MM.1S (cell line): ENCODE results near the gene SRRM1.

Experiments
- DNase-seq: peaks from one replicate; pipeline ENCODE4 v3.0.0-alpha.2; 2015
- H2AFZ ChIP-seq: fragments of 300-600 bp; sonication (generic); 2 replicates; pipeline ENCODE4 v1.6.0; 2016; ENCODE audit warnings: antibody characterized with exemption, low read length
- H3F3A ChIP-seq: fragments of 300-600 bp; sonication (generic); 2 replicates; pipeline ENCODE4 v1.6.1; 2016; ENCODE audit warnings: mild to moderate bottlenecking, antibody characterized with exemption, low read length, moderate library complexity, mixed read lengths; ENCODE audit not compliant: insufficient read depth
- H3K27ac ChIP-seq: fragments of 300-600 bp; sonication (generic); 2 replicates; pipeline ENCODE4 v1.5.1; 2016; ENCODE audit warnings: mild to moderate bottlenecking, low read length
- H3K27me3 ChIP-seq: fragments of 300-600 bp; sonication (generic); replicated peaks from 2 replicates; pipeline ENCODE4 v1.6.0; 2016; ENCODE audit warnings: low read length; ENCODE audit not compliant: insufficient read depth
- H3K36me3 ChIP-seq: fragments of 300-600 bp; sonication (generic); replicated peaks from 2 replicates; pipeline ENCODE4 v1.6.1; 2016; ENCODE audit warnings: mild to moderate bottlenecking, low read length, mixed read lengths; ENCODE audit not compliant: insufficient read depth
- H3K4me1 ChIP-seq: fragments of 300-600 bp; sonication (generic); 2 replicates; pipeline ENCODE4 v1.6.1; 2016; ENCODE audit warnings: low read length, mixed read lengths
- H3K4me2 ChIP-seq: fragments of 300-600 bp; sonication (generic); 2 replicates; pipeline ENCODE4 v1.6.0; 2016; ENCODE audit warnings: low read depth, low read length
- H3K4me3 ChIP-seq: fragments of 300-600 bp; sonication (generic); 2 replicates; pipeline ENCODE4 v1.5.1; 2016; ENCODE audit warnings: low read length, mixed read lengths
- H3K79me2 ChIP-seq: fragments of 300-600 bp; sonication (generic); 2 replicates; pipeline ENCODE4 v1.6.1; 2016; ENCODE audit warnings: mixed run types, low read length, mixed read lengths
- H3K9ac ChIP-seq: fragments of 300-600 bp; sonication (generic); 2 replicates; pipeline ENCODE4 v1.6.1; 2016; ENCODE audit warnings: low read length, mixed read lengths
- H3K9me2 ChIP-seq: fragments of 300-600 bp; sonication (generic); replicated peaks from 2 replicates; pipeline ENCODE4 v1.6.1; 2016; ENCODE audit warnings: mild to moderate bottlenecking, low read length, mixed read lengths; ENCODE audit not compliant: insufficient read depth
- H3K9me3 ChIP-seq: fragments of 300-600 bp; sonication (generic); replicated peaks from 2 replicates; pipeline ENCODE4 v1.6.1; 2016; ENCODE audit warnings: mild to moderate bottlenecking, low read length, mixed read lengths; ENCODE audit not compliant: insufficient read depth
- H4K20me1 ChIP-seq: fragments of 300-600 bp; sonication (generic); 2 replicates; pipeline ENCODE4 v1.6.1; 2016; ENCODE audit warnings: mild to moderate bottlenecking, low read length, moderate library complexity, mixed read lengths; ENCODE audit not compliant: insufficient read depth
- CTCF ChIP-seq: fragments of 300-600 bp; sonication (generic); IDR thresholded peaks from 2 replicates; pipeline ENCODE4 v1.5.1; 2016; ENCODE audit warnings: antibody characterized with exemption, low read length, mixed read lengths
- EZH2 ChIP-seq: fragments of 300-600 bp; sonication (generic); optimal IDR thresholded peaks from 2 replicates; pipeline ENCODE3; 2017; ENCODE audit warnings: low read depth, mild to moderate bottlenecking, antibody characterized with exemption, low read length, mixed read lengths
- EZH2phosphoT487 ChIP-seq: fragments of 300-600 bp; sonication (generic); IDR thresholded peaks from 2 replicates; pipeline ENCODE4 v1.6.1; 2018; ENCODE audit warnings: antibody characterized with exemption, low read length

The SRRM1 gene

GRCh38 chr1:24709791-24710441 lies 66.8 kb downstream of the SRRM1 start:
- Histone ChIP-seq H3K27me3 (no peaks in the 10 kb centered on the region), H3K36me3 (no peaks in the 10 kb centered on the region), H3K27ac (no peak overlapping the region), H4K20me1 (no peaks in the 10 kb centered on the region), H3K79me2 (no peaks in the 10 kb centered on the region), H3K9me3 (no peaks in the 10 kb centered on the region), H3F3A (peaks cover 5% of the 10 kb centered on the region; the same call in 1 of the 2 replicates), H3K9ac (no peak overlapping the region), H3K4me2 (no peak overlapping the region), H3K4me3 (no peak overlapping the region), H3K9me2 (no peaks in the 10 kb centered on the region), H2AFZ (no peak overlapping the region), H3K4me1 (no peaks in the 10 kb centered on the region)
- TF ChIP-seq CTCF = no peak
- no peak for DNase-seq

GRCh38 chr1:24711329-24711728 lies 68.2 kb downstream of the SRRM1 start:
- H3K9me2 ChIP-seq = no peaks in the 10 kb centered on the region
- no peaks in the 10 kb centered on the region for H3K9me3 ChIP-seq
- H3K4me1 ChIP-seq = no peaks in the 10 kb centered on the region
- H3K4me3 ChIP-seq = no peak overlapping the region
- no peaks in the 10 kb centered on the region for H3K27me3 ChIP-seq
- no peaks in the 10 kb centered on the region for H3K79me2 ChIP-seq
- no peaks in the 10 kb centered on the region for H3F3A ChIP-seq
- TF ChIP-seq CTCF = no peak
- no peak for TF ChIP-seq EZH2phosphoT487
- no peak for TF ChIP-seq EZH2
- H4K20me1 ChIP-seq = no peaks in the 10 kb centered on the region
- no peak overlapping the region for H2AFZ ChIP-seq
- H3K27ac ChIP-seq = no peak overlapping the region
- no peak for DNase-seq
- H3K36me3 ChIP-seq = no peaks in the 10 kb centered on the region
- H3K9ac ChIP-seq = no peak overlapping the region
- H3K4me2 ChIP-seq = no peak overlapping the region

GRCh38 chr1:24713176-24713575 lies 70.1 kb downstream of the SRRM1 start:
- Histone ChIP-seq H3K4me1 (no peaks in the 10 kb centered on the region), H3K9ac (no peak overlapping the region), H3K79me2 (no peaks in the 10 kb centered on the region), H3K4me2 (no peak overlapping the region), H4K20me1 (no peaks in the 10 kb centered on the region), H3F3A (no peaks in the 10 kb centered on the region), H3K9me3 (no peaks in the 10 kb centered on the region), H3K9me2 (no peaks in the 10 kb centered on the region), H2AFZ (no peak overlapping the region), H3K36me3 (no peaks in the 10 kb centered on the region), H3K4me3 (no peak overlapping the region), H3K27ac (no peak overlapping the region), H3K27me3 (no peaks in the 10 kb centered on the region)
- TF ChIP-seq EZH2 = no peak
- TF ChIP-seq EZH2phosphoT487 = no peak
- TF ChIP-seq CTCF = no peak
- DNase-seq = no peak
